ENCODE results near the gene STK4. TPM values are rescaled to one million over a fixed set of nuclear protein-coding genes. Genes with fewer than 3 reads are reported as not detected.
"Not testable (repeated sequence)": the region's sequence is repeated elsewhere in the genome, so short reads cannot be mapped to it uniquely, and the experiment has no call there.

STK4 gene
- total RNA-seq, 4 donors from 2014 or later = 9.0 to 43.6 (median 29.6) TPM

DNA sequence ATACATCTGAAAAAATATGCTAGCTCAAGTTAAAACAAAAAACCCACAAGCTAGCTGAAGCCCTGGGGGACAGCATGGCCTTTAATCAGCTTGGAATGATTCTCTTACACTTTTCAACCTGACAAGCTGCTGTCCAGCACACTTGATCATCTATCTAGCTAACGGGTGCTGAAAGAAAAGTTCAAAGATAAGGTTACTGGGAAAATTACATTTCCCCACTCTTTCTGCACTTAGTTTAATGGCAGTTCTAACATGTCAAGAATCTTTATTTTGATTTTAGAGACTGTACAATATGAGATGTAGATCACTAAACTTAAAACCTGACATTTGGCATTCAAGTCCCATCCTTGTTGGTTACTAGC lies 53.4 kb downstream of the STK4 start:
- TF ChIP-seq, protein P1, sequence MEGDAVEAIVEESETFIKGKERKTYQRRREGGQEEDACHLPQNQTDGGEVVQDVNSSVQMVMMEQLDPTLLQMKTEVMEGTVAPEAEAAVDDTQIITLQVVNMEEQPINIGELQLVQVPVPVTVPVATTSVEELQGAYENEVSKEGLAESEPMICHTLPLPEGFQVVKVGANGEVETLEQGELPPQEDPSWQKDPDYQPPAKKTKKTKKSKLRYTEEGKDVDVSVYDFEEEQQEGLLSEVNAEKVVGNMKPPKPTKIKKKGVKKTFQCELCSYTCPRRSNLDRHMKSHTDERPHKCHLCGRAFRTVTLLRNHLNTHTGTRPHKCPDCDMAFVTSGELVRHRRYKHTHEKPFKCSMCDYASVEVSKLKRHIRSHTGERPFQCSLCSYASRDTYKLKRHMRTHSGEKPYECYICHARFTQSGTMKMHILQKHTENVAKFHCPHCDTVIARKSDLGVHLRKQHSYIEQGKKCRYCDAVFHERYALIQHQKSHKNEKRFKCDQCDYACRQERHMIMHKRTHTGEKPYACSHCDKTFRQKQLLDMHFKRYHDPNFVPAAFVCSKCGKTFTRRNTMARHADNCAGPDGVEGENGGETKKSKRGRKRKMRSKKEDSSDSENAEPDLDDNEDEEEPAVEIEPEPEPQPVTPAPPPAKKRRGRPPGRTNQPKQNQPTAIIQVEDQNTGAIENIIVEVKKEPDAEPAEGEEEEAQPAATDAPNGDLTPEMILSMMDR (IDR thresholded peaks at IDR 0.05) = no peak
- no peak for TF ChIP-seq POLR2A (IDR thresholded peaks at IDR 0.05)
- DNase-seq = no peak
- intact Hi-C loops (cut with DNase I; ENCODE audit: low total_unique reads) = no loop called here
- H3K36me3 ChIP-seq = peaks cover 0 to 5% of the 10 kb centered on the region in 2 donors
- H3K9me3 ChIP-seq = no peaks in the 10 kb centered on the region
- H3K4me3 ChIP-seq = no peak overlapping the region
- H3K27me3 ChIP-seq = no peaks in the 10 kb centered on the region
- H3K27ac ChIP-seq = no peak overlapping the region
- H3K4me1 ChIP-seq = peaks cover 0 to 15% of the 10 kb centered on the region in 2 donors

DNA sequence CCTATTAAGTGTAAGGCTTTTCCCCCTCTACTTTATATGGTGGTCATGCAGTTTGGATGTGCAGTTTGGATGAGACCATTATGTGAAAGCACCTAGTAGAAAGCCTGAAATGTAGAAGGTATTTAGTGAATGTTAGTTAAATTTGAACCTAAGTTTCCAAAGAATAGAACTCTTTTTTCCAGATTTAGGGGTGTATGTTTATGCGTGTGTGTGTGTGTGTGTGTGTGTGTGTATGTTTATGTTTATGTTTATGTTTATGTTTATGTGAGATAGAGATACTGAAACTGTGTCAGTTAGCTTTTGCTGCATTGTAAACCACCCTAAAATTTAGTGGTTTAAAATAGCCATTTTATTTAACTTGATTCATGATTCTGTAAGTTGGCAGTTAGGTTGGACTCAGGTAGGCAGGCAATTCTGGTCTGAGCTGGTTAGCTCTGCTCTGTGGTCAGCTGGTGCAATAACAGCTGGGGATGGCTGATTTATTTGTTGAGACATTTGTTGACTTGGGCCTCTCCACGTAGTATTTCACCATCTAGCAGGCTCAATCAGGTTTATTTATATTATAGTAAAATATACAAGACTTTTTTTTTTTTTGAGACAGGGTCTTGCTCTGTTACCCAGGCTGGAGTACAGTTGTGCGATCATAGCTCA lies 54.0 kb downstream of the STK4 start:
- Histone ChIP-seq H3K27me3 (no peaks in the 10 kb centered on the region), H3K36me3 (peaks cover 0 to 5% of the 10 kb centered on the region in 2 donors), H3K4me1 (peaks cover 0 to 12% of the 10 kb centered on the region in 2 donors), H3K27ac (no peak overlapping the region), H3K4me3 (no peak overlapping the region), H3K9me3 (no peaks in the 10 kb centered on the region)
- no peak for DNase-seq
- TF ChIP-seq POLR2A (IDR thresholded peaks at IDR 0.05) = no peak
- TF ChIP-seq, protein P1 (IDR thresholded peaks at IDR 0.05) = no peak
- intact Hi-C loops (cut with DNase I; ENCODE audit: low total_unique reads) = no loop called here

DNA sequence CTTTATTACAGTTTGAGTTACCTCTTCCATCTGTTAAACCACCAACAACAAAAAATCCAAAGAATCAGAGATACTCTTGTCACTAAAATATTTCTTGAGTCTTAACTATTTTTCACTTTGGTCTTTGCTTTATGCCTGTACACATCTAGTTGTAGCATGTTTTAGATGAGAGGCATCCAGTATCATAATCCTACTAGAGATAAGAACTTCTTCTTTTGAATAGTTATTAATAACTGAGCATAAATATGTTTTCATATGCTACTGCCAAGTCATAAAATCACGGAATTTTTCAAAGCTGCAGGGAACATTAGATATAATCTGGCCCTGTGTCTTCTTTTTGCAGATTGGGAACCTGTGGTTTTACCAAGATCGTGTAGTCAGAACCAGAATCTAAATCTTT lies 55.3 kb downstream of the STK4 start:
- no peak for DNase-seq
- no peak overlapping the region for H3K4me3 ChIP-seq
- intact Hi-C loops (cut with DNase I; ENCODE audit: low total_unique reads) = no loop called here
- H3K36me3 ChIP-seq = peaks cover 0 to 5% of the 10 kb centered on the region in 2 donors
- no peak overlapping the region for H3K27ac ChIP-seq
- H3K4me1 ChIP-seq = peaks cover 0 to 2% of the 10 kb centered on the region in 2 donors
- TF ChIP-seq POLR2A (IDR thresholded peaks at IDR 0.05) = no peak
- TF ChIP-seq, protein P1 (IDR thresholded peaks at IDR 0.05) = no peak
- no peaks in the 10 kb centered on the region for H3K27me3 ChIP-seq
- no peaks in the 10 kb centered on the region for H3K9me3 ChIP-seq

DNA sequence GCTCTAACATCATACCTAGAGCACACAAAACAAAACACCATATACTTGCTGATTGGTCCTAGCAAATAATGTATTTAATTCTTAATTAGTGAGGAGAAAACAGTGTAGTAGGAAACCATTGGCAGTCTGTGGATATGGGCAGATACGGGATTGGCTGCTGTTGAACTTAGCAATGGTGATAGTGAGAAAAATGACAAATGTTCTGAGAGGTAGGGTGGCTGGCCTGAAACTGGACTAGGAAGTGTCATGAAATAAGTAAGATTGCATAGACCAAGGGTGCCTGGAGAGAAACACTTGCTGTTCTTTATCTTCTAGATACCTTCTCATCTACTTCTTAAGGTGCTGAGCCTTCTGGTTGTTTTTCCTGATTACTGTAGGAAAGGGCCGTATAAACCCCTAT lies 56.8 kb downstream of the STK4 start:
- not testable (repeated sequence) for H3K4me1 ChIP-seq, DNase-seq, H3K36me3 ChIP-seq

DNA sequence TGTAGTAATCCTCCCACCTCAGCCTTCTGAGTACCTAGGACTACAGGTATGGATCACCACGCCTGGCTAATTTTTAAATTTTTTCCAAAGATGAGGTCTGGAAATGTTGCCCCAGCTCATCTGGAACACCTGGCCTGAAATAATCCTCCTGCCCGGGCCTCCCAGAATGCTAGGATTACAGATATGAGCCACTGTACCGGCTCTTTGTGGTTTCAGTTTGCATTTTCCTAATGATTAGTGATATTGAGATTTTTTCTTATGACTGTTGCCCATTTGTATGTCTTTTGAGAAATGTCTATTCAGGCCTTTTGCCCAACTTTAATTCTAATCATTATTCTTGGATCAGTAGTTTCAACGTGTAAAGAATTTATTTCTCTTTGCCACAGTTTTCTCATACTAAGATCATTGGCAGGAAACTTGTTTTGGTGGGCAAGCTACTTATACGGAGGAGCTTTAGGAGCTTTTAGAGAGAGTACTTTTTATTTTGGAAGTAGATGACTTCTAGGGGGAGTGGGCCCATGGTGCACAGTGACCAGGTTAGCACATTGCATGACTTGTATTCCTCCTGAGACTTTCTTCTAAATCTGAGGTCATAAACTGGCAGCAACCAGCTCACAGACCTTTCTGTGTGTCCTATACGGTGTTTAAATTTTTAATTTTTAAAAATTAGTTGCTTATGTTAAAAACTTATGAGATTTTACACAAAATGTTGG lies 62.3 kb downstream of the STK4 start:
- no peaks in the 10 kb centered on the region for H3K9me3 ChIP-seq
- H3K27ac ChIP-seq = no peak overlapping the region
- no peak for TF ChIP-seq POLR2A (IDR thresholded peaks at IDR 0.05)
- TF ChIP-seq, protein P1 (IDR thresholded peaks at IDR 0.05) = no peak
- H3K4me3 ChIP-seq = no peak overlapping the region
- H3K36me3 ChIP-seq = no peaks in the 10 kb centered on the region
- no peaks in the 10 kb centered on the region for H3K4me1 ChIP-seq
- no peaks in the 10 kb centered on the region for H3K27me3 ChIP-seq
- intact Hi-C loops (cut with DNase I; ENCODE audit: low total_unique reads) = no loop called here
- DNase-seq = no peak

More for the DNA sequence above, 56.8 kb downstream of the STK4 start:
- intact Hi-C loops (cut with DNase I; ENCODE audit: low total_unique reads); H3K4me3 ChIP-seq; H3K9me3 ChIP-seq; H3K27ac ChIP-seq; H3K27me3 ChIP-seq: not testable (repeated sequence)
